GM21786 (cell line): ENCODE results near the gene GALNT10.

Experiments used
- ATAC-seq: cut with Tn5 transposase; IDR thresholded peaks from one replicate; pipeline ENCODE4 v1.9.1; 2021; ENCODE audit not compliant: unreplicated experiment

The GALNT10 gene

GRCh38 chr5:154372661-154373060, 182.1 kb downstream of the GALNT10 start:
- ATAC-seq = no peak

- no peak for ATAC-seq
Measured at GRCh38 chr5:154373326-154373725, 182.8 kb downstream of the GALNT10 start.

- ATAC-seq = no peak
Measured at GRCh38 chr5:154373729-154374179, 183.2 kb downstream of the GALNT10 start.

GRCh38 chr5:154374264-154374663, 183.7 kb downstream of the GALNT10 start:
- ATAC-seq = no peak

DNA sequence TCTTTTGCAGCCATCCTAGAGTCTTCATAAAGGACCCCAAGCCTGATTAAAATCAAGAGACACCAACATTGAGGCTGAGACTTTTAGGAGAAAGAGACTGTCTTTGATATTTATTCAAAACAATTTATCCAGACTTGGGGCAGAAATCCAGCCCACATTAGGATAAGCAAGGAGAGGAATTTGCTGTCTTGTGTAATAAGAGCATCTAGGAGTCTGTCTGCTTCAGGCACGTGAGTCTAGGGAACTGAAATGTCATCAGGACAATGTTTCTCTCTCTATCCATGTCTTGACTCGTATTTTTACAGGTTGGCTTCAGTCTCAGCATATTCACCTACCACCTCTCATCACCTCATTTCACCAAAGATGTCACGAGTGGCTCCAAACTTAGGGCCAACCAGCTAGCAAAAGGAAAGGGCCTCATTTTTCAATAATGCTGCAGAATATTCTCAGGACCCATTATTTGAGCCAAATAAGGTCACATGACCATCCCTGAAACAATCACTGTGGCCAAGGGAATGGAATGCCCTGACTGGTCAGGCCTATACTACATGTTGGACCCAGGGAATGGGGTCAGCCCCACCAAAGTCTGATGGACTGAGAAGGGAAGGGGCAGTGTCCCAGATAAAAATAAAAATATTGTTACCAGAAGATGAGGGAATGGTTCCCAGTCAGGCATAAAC, 184.9 kb downstream of the GALNT10 start:
- ATAC-seq = no peak

DNA sequence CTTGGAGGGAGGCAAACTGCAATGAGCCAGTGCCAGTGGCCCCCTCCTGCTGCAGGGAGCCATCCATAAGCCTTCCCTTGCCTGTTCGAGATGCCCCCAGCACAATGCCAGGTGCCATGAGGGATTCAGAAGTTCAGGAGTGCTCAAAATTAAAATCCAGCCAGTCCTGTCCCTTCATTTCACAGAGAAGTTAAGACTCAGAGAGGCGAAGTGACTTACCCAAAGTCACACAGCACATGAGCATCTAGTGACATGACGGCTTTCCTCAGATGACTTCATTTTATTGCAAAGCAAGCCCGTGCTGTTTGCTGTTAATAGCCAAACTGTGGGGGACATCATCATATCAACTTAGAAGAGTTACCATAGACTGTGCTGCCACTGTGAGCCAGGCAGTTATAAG, 185.9 kb downstream of the GALNT10 start:
- ATAC-seq = no peak

DNA sequence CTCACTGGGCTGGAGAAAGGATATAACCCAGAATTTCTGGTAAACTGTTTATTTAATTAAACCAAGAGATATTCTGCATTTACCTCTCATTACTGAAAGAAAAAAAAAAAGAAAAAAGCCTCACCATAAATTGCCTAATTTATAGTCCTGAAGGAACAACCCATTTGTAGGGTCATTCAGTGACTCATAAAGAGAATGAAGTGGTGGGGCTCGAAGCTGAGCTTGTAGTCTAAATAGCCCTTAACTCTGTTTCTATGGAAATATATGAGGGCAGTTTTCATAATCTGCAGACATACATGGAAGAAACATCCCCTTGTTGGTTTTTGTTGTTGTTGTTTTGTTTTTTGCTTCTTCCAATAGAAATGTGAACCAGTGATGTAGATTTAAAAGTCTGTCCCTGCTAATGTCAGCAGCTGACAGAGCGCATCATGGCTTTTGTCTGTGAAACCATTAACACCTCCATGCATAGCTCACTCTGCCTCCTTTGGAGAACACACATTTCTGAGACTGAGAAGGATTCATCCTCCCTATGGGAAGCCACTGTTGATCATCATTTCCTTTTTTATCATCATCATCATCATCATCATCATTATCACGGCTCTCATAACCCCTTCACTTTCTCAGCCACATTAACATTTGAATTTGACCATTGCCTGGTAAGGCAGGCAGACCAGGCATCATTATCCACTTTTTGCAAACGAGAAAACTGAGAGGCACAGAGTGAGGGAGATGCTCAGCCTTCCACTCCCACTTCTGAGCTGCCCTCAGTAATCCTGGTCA, 187.4 kb downstream of the GALNT10 start:
- ATAC-seq = no peak

DNA sequence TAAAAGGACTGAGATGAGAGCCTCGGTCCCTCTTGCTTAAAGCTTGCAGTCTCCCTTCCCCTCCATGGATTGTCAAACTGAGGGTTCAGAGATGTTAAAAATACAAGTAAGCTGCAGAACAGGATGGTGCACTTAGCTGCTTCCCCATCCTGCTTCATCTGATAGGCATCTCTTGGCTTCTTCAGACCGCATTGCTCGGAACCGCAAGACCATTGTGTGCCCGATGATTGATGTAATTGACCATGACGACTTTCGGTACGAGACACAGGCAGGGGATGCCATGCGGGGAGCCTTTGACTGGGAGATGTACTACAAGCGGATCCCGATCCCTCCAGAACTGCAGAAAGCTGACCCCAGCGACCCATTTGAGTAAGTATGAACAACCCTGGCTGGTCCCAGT, 189.7 kb downstream of the GALNT10 start:
- ATAC-seq = no peak

DNA sequence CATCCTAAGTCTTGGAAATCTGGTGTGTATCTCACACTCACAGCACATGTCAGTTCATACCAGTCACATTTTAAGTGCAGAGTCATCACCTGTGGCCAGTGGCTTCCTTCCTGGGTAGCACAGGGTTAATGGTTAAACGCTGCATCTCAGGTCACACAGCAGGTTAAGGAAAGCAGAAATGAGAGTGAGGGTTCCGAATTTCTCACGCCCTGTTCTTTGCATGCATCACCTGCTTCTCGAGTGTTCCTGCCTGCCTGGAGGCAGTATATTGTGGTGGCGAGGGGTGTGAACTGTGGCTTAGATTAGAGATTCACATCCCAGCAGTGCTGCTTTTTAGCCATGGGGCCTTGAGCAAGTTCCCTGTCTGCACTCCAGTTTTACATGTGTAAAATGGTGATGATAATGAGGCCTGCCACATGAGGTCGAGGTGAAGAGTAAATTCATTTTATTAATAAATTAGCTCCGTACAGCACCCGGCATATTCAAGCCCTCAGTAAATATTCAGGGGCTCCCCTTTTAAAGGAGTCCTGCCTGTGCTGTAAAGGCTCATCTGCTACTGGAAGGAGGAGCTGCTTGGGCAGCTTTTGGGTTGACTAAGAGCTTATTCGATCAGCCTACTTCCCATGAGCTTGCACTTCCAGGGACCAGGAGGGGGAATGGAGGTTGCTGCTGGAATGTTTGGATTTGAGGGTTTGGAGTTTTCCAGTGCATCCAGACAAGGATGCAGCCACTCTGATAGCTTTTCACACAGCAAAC, 194.1 kb downstream of the GALNT10 start:
- peak; percentile 98 for ATAC-seq

DNA sequence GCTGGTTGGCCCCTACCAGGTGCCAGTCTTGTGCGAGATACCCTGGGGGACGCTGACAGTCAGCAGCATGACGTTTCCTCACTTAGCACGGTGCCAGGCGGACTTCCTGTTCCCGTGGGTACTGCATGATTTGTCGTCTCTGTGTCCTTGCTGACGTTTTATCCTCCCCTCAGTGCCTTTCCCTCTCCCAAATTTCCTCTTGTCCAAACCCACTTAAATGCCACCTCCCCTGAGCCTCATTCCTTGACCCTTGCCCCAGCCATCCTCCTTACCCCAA, 194.6 kb downstream of the GALNT10 start:
- ATAC-seq = peak; percentile 21

GRCh38 chr5:154386952-154387629, 196.6 kb downstream of the GALNT10 start:
- no peak for ATAC-seq

DNA sequence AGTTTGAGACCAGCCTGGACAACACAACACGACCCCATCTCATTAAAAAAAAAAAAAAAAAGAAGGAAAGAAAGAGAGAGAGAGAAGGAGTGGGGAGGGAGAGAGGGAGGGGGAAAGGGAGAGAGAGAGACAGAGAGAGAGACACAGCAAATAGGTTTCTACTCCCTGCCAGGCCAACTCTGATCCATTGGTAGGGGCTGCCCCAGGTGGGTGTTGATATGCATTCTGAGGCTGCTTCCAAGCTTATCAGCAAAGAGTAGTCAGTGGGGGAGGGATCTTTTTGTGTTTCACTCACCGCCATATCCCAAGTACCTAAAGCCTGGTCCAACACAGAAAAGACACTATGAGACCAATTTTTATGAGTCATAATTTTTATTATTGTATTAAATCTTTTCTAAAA, 198.3 kb downstream of the GALNT10 start:
- ATAC-seq = no peak

DNA sequence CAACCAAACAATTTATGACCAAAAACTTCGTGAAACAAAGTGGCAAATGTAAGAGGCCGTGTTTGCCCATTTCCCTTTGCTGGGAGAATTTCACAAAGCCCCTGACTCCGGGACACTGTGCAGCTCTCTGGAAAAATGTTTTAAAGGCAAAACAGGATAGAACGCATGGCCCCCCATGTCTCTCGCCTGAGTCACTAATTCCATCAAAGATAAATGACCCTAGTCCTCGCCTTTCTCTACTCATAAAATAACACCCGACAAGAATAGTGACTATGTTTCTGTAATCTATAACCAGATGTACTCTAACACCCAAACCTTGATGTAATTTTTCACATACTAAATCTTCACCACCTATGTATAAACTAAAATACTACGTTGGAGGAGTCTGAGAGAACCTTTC, 199.6 kb downstream of the GALNT10 start:
- no peak for ATAC-seq

DNA sequence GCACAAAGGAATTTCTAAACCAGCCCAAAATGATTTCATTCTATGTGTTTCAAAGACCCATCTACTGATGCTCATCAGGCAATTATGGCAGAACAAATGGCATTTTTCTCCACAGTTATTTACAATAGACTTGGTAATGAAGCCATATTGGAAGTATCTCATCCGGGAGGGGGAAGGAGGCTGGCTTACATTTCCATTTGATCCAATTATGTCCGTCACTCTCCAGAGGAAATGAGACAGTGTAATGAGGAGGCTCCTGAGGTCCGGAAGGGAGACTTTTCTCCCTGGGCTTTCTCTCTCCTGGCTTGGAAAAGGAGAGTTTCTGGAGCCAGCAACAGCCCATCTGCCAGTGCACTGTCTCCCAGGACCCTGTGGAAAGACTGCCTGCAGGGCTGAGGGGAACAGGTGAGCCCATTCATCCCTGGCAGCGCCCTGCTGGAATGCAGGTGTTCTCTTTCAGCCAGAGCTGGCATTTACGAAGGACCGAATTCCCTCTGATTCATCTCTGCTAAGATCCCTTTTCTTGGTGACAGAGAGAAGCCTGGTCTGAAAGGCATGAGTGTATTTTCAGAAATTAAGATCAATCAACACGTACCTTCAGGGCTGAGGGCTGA, 200.3 kb downstream of the GALNT10 start:
- no peak for ATAC-seq

DNA sequence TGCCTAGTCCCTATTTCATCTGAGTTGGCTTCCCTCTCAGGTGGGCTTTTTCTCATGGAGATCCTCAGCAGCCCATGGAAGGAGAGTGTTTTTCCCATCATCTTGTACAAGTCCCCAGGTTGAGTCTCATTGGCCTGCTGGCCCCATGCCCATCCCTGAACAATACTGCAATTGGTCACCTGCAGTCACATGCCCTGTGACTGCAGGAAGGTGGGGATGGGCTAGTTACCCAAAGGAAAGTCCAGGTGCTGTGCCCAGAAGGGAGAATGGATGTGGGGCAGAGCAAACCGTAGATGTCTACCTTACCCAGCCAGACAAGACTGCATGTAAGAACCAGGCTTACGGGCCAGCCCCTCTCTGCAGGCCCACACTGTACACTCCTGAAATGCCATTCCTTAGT, 201.3 kb downstream of the GALNT10 start:
- ATAC-seq = no peak

DNA sequence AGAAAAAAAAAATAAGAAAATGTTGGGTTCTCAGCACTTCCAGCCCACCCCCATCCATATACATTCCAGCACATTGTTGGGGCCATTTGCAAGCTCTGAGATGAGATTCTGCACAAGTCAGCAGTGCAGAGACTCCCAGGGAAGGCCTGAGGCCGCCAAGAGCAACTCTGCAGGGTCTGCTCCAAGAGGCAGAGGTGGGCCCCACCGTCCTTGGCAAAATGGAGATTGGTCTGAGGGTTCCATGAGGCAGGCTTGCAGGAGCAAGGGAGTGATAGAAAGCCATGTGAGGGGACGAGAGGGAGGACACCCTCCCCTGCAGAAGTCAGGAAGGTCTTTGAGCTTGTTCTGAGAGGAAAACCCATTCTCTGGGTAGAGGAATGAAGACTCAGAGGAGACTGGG, 203.3 kb downstream of the GALNT10 start:
- ATAC-seq = no peak

DNA sequence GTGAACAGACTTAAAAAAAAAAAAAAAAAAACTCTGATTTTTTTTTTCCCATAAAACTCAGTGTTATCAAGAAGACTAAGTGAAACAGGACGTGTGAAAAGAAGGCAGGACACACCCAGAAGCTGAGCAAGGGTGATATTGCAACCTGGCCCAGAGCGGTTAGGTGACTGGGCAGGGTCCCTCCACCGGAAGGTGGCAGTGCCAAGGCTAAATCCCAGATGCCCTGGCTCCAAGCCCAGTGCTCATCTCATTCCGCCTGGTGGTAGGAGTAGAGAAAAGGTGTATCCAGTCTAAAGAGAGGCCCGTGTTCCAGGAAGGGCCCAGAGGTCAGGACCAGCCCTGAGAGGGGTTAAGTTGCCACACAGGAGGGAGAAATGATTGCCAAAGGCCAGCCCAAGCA, 203.8 kb downstream of the GALNT10 start:
- no peak for ATAC-seq

DNA sequence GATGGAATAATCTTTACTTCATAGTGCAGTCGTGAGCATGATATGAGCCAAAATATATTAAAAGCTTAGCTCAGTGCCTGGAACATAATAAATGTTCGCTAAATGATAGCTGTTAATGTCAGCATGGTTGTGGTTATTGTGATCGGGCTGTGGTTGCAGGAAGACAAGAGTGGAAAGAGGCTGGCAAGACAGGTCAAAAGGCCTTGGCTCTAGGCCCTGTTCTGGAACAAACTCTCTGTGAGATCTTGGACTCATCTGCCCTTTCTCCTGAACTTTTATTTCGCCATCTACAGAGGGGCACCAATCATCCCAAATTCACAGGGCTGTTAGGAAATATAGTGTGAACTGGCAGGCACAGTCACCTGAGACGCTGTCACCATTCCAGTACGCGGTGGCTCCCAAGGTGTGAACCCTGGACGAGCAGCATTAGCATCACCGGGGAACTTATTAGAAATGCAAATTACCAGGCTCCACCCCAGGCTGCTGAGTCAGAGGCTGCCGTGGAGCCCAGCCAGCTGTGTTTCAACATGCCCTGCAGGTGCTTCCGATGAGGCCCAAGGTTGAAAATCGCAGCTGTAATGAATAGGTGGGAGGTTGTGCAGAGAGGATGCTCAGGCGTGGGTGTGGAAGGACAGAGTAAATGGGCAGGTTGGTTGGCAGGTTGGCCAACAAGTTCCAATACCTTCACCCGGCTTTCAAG, 205.0 kb downstream of the GALNT10 start:
- no peak for ATAC-seq

- no peak for ATAC-seq
Measured at GRCh38 chr5:154396128-154396527, 205.6 kb downstream of the GALNT10 start.

DNA sequence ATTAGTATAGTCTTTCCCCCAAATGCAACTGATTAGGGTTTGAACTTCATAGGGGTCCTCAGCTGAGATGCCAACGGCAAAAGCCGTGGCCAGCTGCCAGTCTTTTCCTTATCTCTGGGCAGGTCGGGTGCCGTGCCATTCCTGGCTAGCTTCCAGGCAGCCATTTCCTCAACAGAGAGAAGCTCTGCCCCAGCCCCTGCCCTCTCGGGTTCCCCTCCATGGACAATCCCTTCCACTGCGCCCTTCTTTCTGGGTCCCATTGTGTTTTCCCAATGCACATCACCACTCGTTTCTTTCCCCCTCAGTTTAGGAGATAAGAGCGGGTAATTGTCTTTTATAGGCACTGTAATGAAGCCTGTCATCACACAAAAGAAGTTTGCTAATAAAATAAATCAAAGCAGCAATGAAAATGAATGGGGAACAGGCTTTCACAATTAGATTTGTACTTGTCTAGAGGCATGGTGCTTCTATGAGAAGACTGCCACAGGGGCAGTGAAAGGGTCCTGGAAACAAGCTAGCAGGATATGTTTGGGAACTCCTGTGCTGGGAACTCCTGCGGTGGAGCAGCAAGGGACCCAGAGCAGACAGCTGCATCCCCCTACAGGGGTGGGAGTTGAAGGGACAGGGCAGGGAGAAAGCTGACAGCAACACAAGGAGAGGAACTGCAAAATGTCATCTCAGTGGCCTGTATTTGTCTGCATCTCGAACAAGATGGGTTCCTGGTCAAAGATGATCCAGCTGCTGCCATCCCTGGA, 207.3 kb downstream of the GALNT10 start:
- ATAC-seq = no peak
